H1 (cell line): ENCODE measurements around the gene KCNJ12. TPM values are rescaled to one million over a fixed set of nuclear protein-coding genes. Genes with fewer than 3 reads are reported as not detected.
"Not testable (repeated sequence)": the region's sequence is repeated elsewhere in the genome, so short reads cannot be mapped to it uniquely, and the experiment has no call there.

Experiments used
- CTCF ChIA-PET: fragments of 300-600 bp; sonication (Branson Sonifier 250); formaldehyde crosslinking; loops from one replicate; lab custom pipeline; 2021; ENCODE audit not compliant: partially characterized antibody; lab: Charles Lee
- POLR2A ChIA-PET: fragments of 300-600 bp; sonication (Branson Sonifier 250); formaldehyde crosslinking; loops from one replicate; lab custom pipeline; 2021; ENCODE audit warnings: inconsistent platforms; ENCODE audit not compliant: partially characterized antibody; lab: Charles Lee
- DNase-seq, 2 experiments: peaks; one replicate each; pipeline versions ENCODE4 v3.0.0 to v3.0.0-alpha.2; 2010 to 2022; ENCODE audit warnings: low spot score in 2 of 2, low read depth in 1 of 2, mixed read lengths in 1 of 2
- FAIRE-seq: peaks from 2 replicates; lab custom pipeline; 2011; peaks lifted over from hg19 to GRCh38; lab: Jason Lieb, UNC
- H2AFZ ChIP-seq: 2 replicates; pipeline ENCODE4 v1.8.1; 2012; ENCODE audit warnings: low read length, inconsistent platforms
- H2AK5ac ChIP-seq: 2 replicates; pipeline ENCODE4 v1.6.1; 2013; ENCODE audit warnings: low read depth, low read length
- H2BK120ac ChIP-seq: replicated peaks from 2 replicates; pipeline ENCODE3; 2013; ENCODE audit warnings: low read depth, low read length, inconsistent platforms
- H2BK12ac ChIP-seq: 2 replicates; pipeline ENCODE4 v1.6.1; 2013; ENCODE audit warnings: low read depth, low read length
- H2BK15ac ChIP-seq: 2 replicates; pipeline ENCODE4 v1.6.1; 2013; ENCODE audit warnings: low read length
- H2BK20ac ChIP-seq: 2 replicates; pipeline ENCODE4 v1.6.1; 2013; ENCODE audit warnings: low read length
- H2BK5ac ChIP-seq: 2 replicates; pipeline ENCODE4 v1.6.1; 2013; ENCODE audit warnings: low read depth, low read length
- H3K14ac ChIP-seq: 2 replicates; pipeline ENCODE4 v1.6.1; 2013; ENCODE audit warnings: inconsistent platforms; ENCODE audit not compliant: insufficient read length
- H3K18ac ChIP-seq: 2 replicates; pipeline ENCODE4 v1.6.1; 2013; ENCODE audit warnings: low read length; ENCODE audit errors: extremely low read depth
- H3K23ac ChIP-seq: 2 replicates; pipeline ENCODE4 v1.6.1; 2013; ENCODE audit warnings: inconsistent platforms; ENCODE audit not compliant: insufficient read length
- H3K23me2 ChIP-seq: 2 replicates; pipeline ENCODE4 v1.6.1; 2013; ENCODE audit warnings: low read depth, low read length
- H3K27ac ChIP-seq: 2 replicates; pipeline ENCODE4 v1.6.1; 2011; ENCODE audit warnings: low read depth, low read length, inconsistent platforms
- H3K27me3 ChIP-seq, 4 experiments: replicated peaks in 1 of 4; 1 replicate in 1 of 4; 2 replicates in 3 of 4; pipeline versions ENCODE4 v1.6.1 to v1.8.1; 2011 to 2013; ENCODE audit warnings: low read length in 3 of 4, mild to moderate bottlenecking in 3 of 4, inconsistent platforms in 2 of 4, mixed read lengths in 2 of 4, moderate library complexity in 1 of 4; ENCODE audit not compliant: control insufficient read depth in 3 of 4, insufficient read depth in 3 of 4; ENCODE audit errors: extremely low read depth in 1 of 4
- H3K36me3 ChIP-seq, 4 experiments: 2 replicates each; pipeline versions ENCODE4 v1.6.1 to v1.8.1; 2011 to 2013; ENCODE audit warnings: mild to moderate bottlenecking in 4 of 4, low read length in 3 of 4, moderate library complexity in 2 of 4, control low read depth in 1 of 4, inconsistent platforms in 1 of 4; ENCODE audit not compliant: insufficient read depth in 4 of 4, control insufficient read depth in 2 of 4
- H3K4ac ChIP-seq: replicated peaks from 2 replicates; pipeline ENCODE3; 2013; ENCODE audit warnings: low read length, low read depth, mixed read lengths, inconsistent platforms; ENCODE audit not compliant: insufficient read length
- H3K4me1 ChIP-seq, 4 experiments: replicated peaks in 1 of 4; 1 replicate in 1 of 4; 2 replicates in 3 of 4; pipeline versions ENCODE4 v1.6.1 to v1.8.1; 2011 to 2013; ENCODE audit warnings: low read length in 3 of 4, inconsistent platforms in 2 of 4, mixed read lengths in 1 of 4; ENCODE audit not compliant: insufficient read depth in 4 of 4, control insufficient read depth in 3 of 4
- H3K4me2 ChIP-seq, 2 experiments: 2 replicates each; pipeline versions ENCODE4 v1.6.1 to v1.8.1; 2011 to 2013; ENCODE audit warnings: low read depth in 2 of 2, low read length in 2 of 2, control low read depth in 1 of 2, inconsistent platforms in 1 of 2, mild to moderate bottlenecking in 1 of 2; ENCODE audit not compliant: insufficient read depth in 1 of 2
- H3K4me3 ChIP-seq, 4 experiments: fragments of 200-600, 300-600 bp in 1 of 4; sonication (generic), shearing (Covaris generic), sonication (Bioruptor Twin) in 1 of 4; 2 replicates each; pipeline versions ENCODE4 v1.5.1 to v1.8.1; 2011 to 2016; ENCODE audit warnings: low read length in 4 of 4, low read depth in 3 of 4, control low read depth in 2 of 4, inconsistent platforms in 2 of 4, mild to moderate bottlenecking in 2 of 4, mixed read lengths in 1 of 4, moderate library complexity in 1 of 4; ENCODE audit not compliant: insufficient read depth in 2 of 4; ENCODE audit errors: extremely low read depth in 1 of 4
- H3K56ac ChIP-seq: replicated peaks from 2 replicates; pipeline ENCODE3; 2013; ENCODE audit warnings: low read depth, mild to moderate bottlenecking, mixed read lengths, low read length, inconsistent platforms; ENCODE audit not compliant: insufficient read length
- H3K79me1 ChIP-seq: 2 replicates; pipeline ENCODE4 v1.6.1; 2013; ENCODE audit warnings: low read depth, low read length, control low read depth
- H3K79me2 ChIP-seq, 2 experiments: 2 replicates each; pipeline versions ENCODE4 v1.6.1 to v1.8.1; 2012 to 2013; ENCODE audit warnings: low read length in 2 of 2, mild to moderate bottlenecking in 2 of 2, inconsistent platforms in 1 of 2; ENCODE audit not compliant: insufficient read depth in 2 of 2, control insufficient read depth in 1 of 2
- H3K9ac ChIP-seq, 4 experiments: replicated peaks in 1 of 4; 1 replicate in 1 of 4; 2 replicates in 3 of 4; pipeline versions ENCODE4 v1.6.1 to v1.8.1; 2011 to 2013; ENCODE audit warnings: low read depth in 3 of 4, low read length in 3 of 4, control low read depth in 2 of 4, mild to moderate bottlenecking in 2 of 4, moderate library complexity in 2 of 4, inconsistent platforms in 1 of 4; ENCODE audit errors: extremely low read depth in 1 of 4
- H3K9me3 ChIP-seq, 2 experiments: 2 replicates each; pipeline versions ENCODE4 v1.6.1 to v1.8.1; 2012 to 2013; ENCODE audit warnings: mild to moderate bottlenecking in 2 of 2, moderate library complexity in 2 of 2, control low read depth in 1 of 2, inconsistent platforms in 1 of 2, low read depth in 1 of 2, low read length in 1 of 2, mixed read lengths in 1 of 2; ENCODE audit not compliant: insufficient read depth in 2 of 2
- H4K20me1 ChIP-seq, 2 experiments: replicated peaks in 1 of 2; 2 replicates each; pipeline versions ENCODE3 to v1.8.1; 2011 to 2013; ENCODE audit warnings: inconsistent platforms in 2 of 2, low read length in 2 of 2, mild to moderate bottlenecking in 1 of 2; ENCODE audit not compliant: insufficient read depth in 2 of 2, control insufficient read depth in 1 of 2
- H4K5ac ChIP-seq: 2 replicates; pipeline ENCODE4 v1.6.1; 2013; ENCODE audit warnings: low read length, low read depth, mixed read lengths, inconsistent platforms; ENCODE audit not compliant: insufficient read length
- H4K8ac ChIP-seq: 2 replicates; pipeline ENCODE4 v1.8.0; 2013; ENCODE audit warnings: mild to moderate bottlenecking, moderate library complexity, low read length, inconsistent platforms; ENCODE audit not compliant: insufficient read depth; ENCODE audit errors: extremely low read depth
- H4K91ac ChIP-seq: replicated peaks from 2 replicates; pipeline ENCODE3; 2013; ENCODE audit warnings: low read length, mixed read lengths, inconsistent platforms; ENCODE audit not compliant: insufficient read length
- WGBS, 2 experiments: shearing (Covaris generic) in 1 of 2; methylation state at CpG; one replicate each; pipeline versions ENCODE4 v1.1.6 to v1.1.7; 2013 to 2015; ENCODE audit warnings: low lambda C conversion rate in 2 of 2, mixed read lengths in 2 of 2, inconsistent platforms in 1 of 2, low coverage in 1 of 2, missing lambda C conversion rate in 1 of 2; ENCODE audit not compliant: insufficient replicate concordance in 2 of 2, insufficient coverage in 1 of 2, insufficient read length in 1 of 2; ENCODE audit errors: extremely low coverage in 1 of 2, missing lambda C conversion rate in 1 of 2; 5-methylcytosine and 5-hydroxymethylcytosine counted together
- polyA plus RNA-seq, 7 experiments: library from polyadenylated mRNA; depleted of rRNA in 3 of 7; stranded (reverse) in 5 of 7; unstranded in 2 of 7; fragments of >200 nt in 5 of 7; fragments of 200-250 nt in 2 of 7; gene quantifications; 1 replicate in 5 of 7; 2 replicates in 1 of 7; 4 replicates in 1 of 7; pipeline versions ENCODE4 v1.2.1 to v1.2.3, GENCODE V29; 2011 to 2013; ENCODE audit warnings: missing spikeins in 2 of 7, mixed read lengths in 2 of 7
- total RNA-seq: library from RNA; stranded (reverse); fragmentation: NEBNext Ultra II Directional; extraction: Animal tissue kit (Norgen Biotek cat#: 25700); gene quantifications from 2 replicates; pipeline ENCODE4 v1.2.1, GENCODE V29; 2021

Gene KCNJ12
- total and polyA plus RNA-seq, 2 of the 8 experiments (the other 6 are each of a cell fraction or from before 2014, with no cell fraction given) = 1.2 to 1.5 TPM

DNA sequence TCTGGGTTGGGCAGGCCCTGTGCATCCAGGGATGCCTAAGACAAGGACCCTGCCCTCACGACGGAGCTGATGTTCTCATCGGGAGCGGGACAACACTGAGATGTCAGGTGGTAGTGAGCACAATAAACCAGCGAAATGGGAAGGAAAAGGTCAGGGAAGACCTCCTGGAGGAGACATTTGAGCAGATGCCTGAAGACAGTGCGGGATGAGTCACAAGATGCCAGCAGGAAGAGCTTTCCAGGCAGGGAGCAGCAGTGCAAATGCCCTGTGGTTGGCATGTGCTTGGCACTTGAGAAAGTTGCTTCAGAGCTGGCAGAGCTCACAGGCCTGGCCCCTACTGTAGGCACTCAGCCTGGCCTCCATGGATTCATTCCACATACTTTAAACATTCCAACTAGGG is 28.5 kb upstream of the KCNJ12 start:
- H3K27ac ChIP-seq, FAIRE-seq, H3K9ac ChIP-seq, H4K20me1 ChIP-seq, H4K91ac ChIP-seq, H4K8ac ChIP-seq, H2BK5ac ChIP-seq, H2BK20ac ChIP-seq, H2BK15ac ChIP-seq, H3K4me2 ChIP-seq, H3K14ac ChIP-seq, H3K79me2 ChIP-seq, H3K79me1 ChIP-seq, H3K9me3 ChIP-seq, H4K5ac ChIP-seq, H3K4ac ChIP-seq, H3K36me3 ChIP-seq, H3K23ac ChIP-seq, POLR2A ChIA-PET, H3K4me1 ChIP-seq, H3K27me3 ChIP-seq, H2AK5ac ChIP-seq, H2AFZ ChIP-seq, H2BK120ac ChIP-seq, H3K56ac ChIP-seq, DNase-seq, H3K18ac ChIP-seq, H3K23me2 ChIP-seq, H3K4me3 ChIP-seq, CTCF ChIA-PET, H2BK12ac ChIP-seq: not testable (repeated sequence)
- WGBS, 2 experiments = 50% methylated on average over 1 of the region's 6 CpGs; no CpG with 5 or more reads in 1 of the 2 experiments

DNA sequence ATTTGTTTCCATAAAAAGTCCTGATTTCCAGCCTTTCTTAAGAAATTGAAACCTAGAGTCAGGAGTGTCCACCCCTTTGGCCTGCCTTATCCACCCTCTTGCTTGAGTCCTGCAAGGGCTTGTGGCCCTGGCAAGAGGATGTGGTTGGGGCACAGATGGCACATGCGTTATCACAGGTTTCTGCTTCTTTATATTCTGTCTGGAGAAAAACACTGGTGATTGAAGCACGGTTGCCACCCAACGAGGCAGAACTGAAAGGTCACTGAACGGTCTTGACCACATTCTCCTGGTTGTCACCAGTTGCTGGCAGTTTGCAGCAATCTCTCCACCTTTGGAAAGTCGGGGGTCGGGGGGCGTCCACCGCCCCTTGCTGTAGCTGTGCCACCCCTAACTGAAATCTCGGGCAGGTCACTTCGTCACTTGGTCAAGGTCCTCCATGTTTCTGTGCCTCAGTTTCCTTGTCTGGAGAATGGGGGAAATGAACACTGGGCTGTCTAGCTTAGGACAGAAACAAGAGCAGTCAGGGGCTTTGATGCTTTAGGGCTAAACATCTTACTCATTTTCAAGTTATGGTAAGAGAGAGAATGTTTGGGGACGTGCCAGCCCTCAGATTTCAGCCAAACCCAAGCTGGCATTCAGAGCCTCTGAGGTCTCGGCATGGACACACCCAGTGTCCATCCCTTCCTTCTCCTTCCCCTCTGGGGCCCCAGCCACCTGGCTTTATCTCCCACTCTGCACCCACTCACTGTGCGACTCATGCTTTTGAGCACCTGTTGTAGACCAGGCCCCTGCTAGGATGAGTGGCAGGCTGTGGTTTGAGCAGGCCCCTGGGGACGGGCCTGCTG is 27.9 kb upstream of the KCNJ12 start:
- H3K14ac ChIP-seq, H3K4me1 ChIP-seq, H2BK120ac ChIP-seq, H3K4ac ChIP-seq, H4K8ac ChIP-seq, H3K4me2 ChIP-seq, H2AK5ac ChIP-seq, H4K5ac ChIP-seq, H3K9ac ChIP-seq, H3K18ac ChIP-seq, H3K4me3 ChIP-seq, H3K23me2 ChIP-seq, H3K79me1 ChIP-seq, POLR2A ChIA-PET, H4K20me1 ChIP-seq, H4K91ac ChIP-seq, H2BK5ac ChIP-seq, H3K23ac ChIP-seq, H3K27me3 ChIP-seq, H2AFZ ChIP-seq, H3K56ac ChIP-seq, DNase-seq, H3K9me3 ChIP-seq, H3K27ac ChIP-seq, H3K36me3 ChIP-seq, H2BK20ac ChIP-seq, H2BK15ac ChIP-seq, CTCF ChIA-PET, H3K79me2 ChIP-seq, FAIRE-seq, H2BK12ac ChIP-seq: not testable (repeated sequence)
- WGBS, 2 experiments = 84% methylated on average over 7 of the region's 14 CpGs; no CpG with 5 or more reads in 1 of the 2 experiments
